HepG2 (cell line): ENCODE results near the gene PFKFB4. TPM values are rescaled to one million over a fixed set of nuclear protein-coding genes. Genes with fewer than 3 reads are reported as not detected.

ENCODE experiments used
- ATAC-seq: fragments of 200-7000 bp; cut with Tn5 transposase; 3 replicates; pipeline ENCODE4 v1.9.1; 2020; ENCODE audit warnings: mild to moderate bottlenecking, moderate library complexity
- BruUV-seq: library from RNA; stranded (reverse); fragments of 400-500 nt; replicated peaks from 2 replicates; lab custom pipeline; 2021; lab: Mats Ljungman, UMichigan
- CTCF ChIA-PET: fragments of 300-600 bp; formaldehyde crosslinking; extraction: SDS; loops from one replicate; lab custom pipeline; 2021; ENCODE audit warnings: low total read pairs, inconsistent platforms, low intra/inter-chr PET ratio; lab: Yijun Ruan, JAX
- POLR2A ChIA-PET: fragments of 350-600 bp; sonication (Branson Sonifier 250); formaldehyde crosslinking; loops from one replicate; lab custom pipeline; 2020; ENCODE audit warnings: antibody characterized with exemption, inconsistent platforms; lab: Yijun Ruan, JAX
- DNase-seq: peaks from one replicate; pipeline ENCODE4 v3.0.0-alpha.2; 2015; ENCODE audit warnings: low spot score
- FAIRE-seq: peaks from 3 replicates; lab custom pipeline; 2011; peaks lifted over from hg19 to GRCh38; lab: Jason Lieb, UNC
- H2AFZ ChIP-seq: one replicate; pipeline ENCODE4 v1.6.1; 2011; ENCODE audit warnings: low read length, inconsistent platforms
- H3K27ac ChIP-seq: fragments of 300-600 bp; 3 replicates; pipeline ENCODE4 v1.8.0; 2011; ENCODE audit warnings: mixed run types, mild to moderate bottlenecking, mixed read lengths, low read length, inconsistent platforms; ENCODE audit not compliant: insufficient read depth; ENCODE audit errors: extremely low read length
- H3K27me3 ChIP-seq, 2 experiments: fragments of 200-600 bp in 1 of 2; 2 replicates in 1 of 2; 3 replicates in 1 of 2; pipeline versions ENCODE4 v1.6.0 to v1.8.0; 2011; ENCODE audit warnings: low read length in 2 of 2, mild to moderate bottlenecking in 2 of 2, moderate library complexity in 2 of 2, inconsistent platforms in 1 of 2; ENCODE audit not compliant: insufficient read depth in 2 of 2, control insufficient read depth in 1 of 2
- H3K36me3 ChIP-seq, 2 experiments: fragments of 200-600 bp in 1 of 2; replicated peaks in 1 of 2; 2 replicates in 1 of 2; 3 replicates in 1 of 2; pipeline versions ENCODE4 v1.5.1 to v1.8.0; 2011; ENCODE audit warnings: low read length in 2 of 2, inconsistent platforms in 1 of 2; ENCODE audit not compliant: insufficient read depth in 2 of 2, control insufficient read depth in 1 of 2
- H3K4me1 ChIP-seq: 2 replicates; pipeline ENCODE4 v1.5.1; 2012; ENCODE audit warnings: low read length, inconsistent platforms; ENCODE audit not compliant: insufficient read depth
- H3K4me2 ChIP-seq: 2 replicates; pipeline ENCODE4 v1.6.0; 2011; ENCODE audit warnings: low read depth, low read length, inconsistent platforms
- H3K4me3 ChIP-seq, 3 experiments: fragments of 200-600 bp in 1 of 3; sonication (generic), shearing (Covaris generic) in 1 of 3; replicated peaks in 1 of 3; 2 replicates each; pipeline ENCODE4 v1.5.1; 2011 to 2016; ENCODE audit warnings: low read length in 3 of 3, inconsistent platforms in 2 of 3, low read depth in 2 of 3, mild to moderate bottlenecking in 2 of 3, control low read depth in 1 of 3, mixed read lengths in 1 of 3; ENCODE audit not compliant: insufficient read depth in 1 of 3
- H3K79me2 ChIP-seq: one replicate; pipeline ENCODE4 v1.6.1; 2011; ENCODE audit warnings: low read length, inconsistent platforms; ENCODE audit not compliant: insufficient read depth
- H3K9ac ChIP-seq: 2 replicates; pipeline ENCODE4 v1.6.0; 2011; ENCODE audit warnings: mild to moderate bottlenecking, low read depth, low read length, inconsistent platforms; ENCODE audit not compliant: insufficient read depth
- H3K9me3 ChIP-seq: 2 replicates; pipeline ENCODE4 v1.5.1; 2012; ENCODE audit warnings: mild to moderate bottlenecking, low read length
- H4K20me1 ChIP-seq: 2 replicates; pipeline ENCODE4 v1.6.0; 2011; ENCODE audit warnings: inconsistent platforms, mild to moderate bottlenecking, low read length, moderate library complexity; ENCODE audit not compliant: insufficient read depth
- CBX2 ChIP-seq, 2 experiments: fragments of 200-600 bp in 1 of 2; sonication (generic); formaldehyde crosslinking in 1 of 2; IDR thresholded peaks; 2 replicates each; pipeline versions ENCODE4 v1.7.0 to v1.8.1; 2018 to 2022; ENCODE audit warnings: low read depth in 2 of 2, low read length in 1 of 2, mild to moderate bottlenecking in 1 of 2, missing genetic modification reagents in 1 of 2
- CCAR2 ChIP-seq: fragments of 200-400 bp; formaldehyde crosslinking; optimal IDR thresholded peaks from 2 replicates; pipeline ENCODE3; 2018; ENCODE audit warnings: low read depth, mild to moderate bottlenecking, low read length, moderate library complexity
- FOXK1 ChIP-seq: sonication (generic); formaldehyde crosslinking; IDR thresholded peaks from 2 replicates; pipeline ENCODE4 v1.4.0; 2020; ENCODE audit warnings: low read depth, missing genetic modification reagents, borderline replicate concordance
- LBX2 ChIP-seq: sonication (generic); formaldehyde crosslinking; IDR thresholded peaks from 2 replicates; pipeline ENCODE4 v1.5.0; 2020; ENCODE audit warnings: missing genetic modification reagents, mild to moderate bottlenecking, borderline replicate concordance
- MEF2D ChIP-seq: sonication (generic); formaldehyde crosslinking; IDR thresholded peaks from 2 replicates; pipeline ENCODE4 v1.5.1; 2020; ENCODE audit warnings: mild to moderate bottlenecking, missing genetic modification reagents
- PHF20 ChIP-seq: sonication (generic); formaldehyde crosslinking; IDR thresholded peaks from 2 replicates; pipeline ENCODE4 v1.5.0; 2020; ENCODE audit warnings: mild to moderate bottlenecking, missing genetic modification reagents
- PHF5A ChIP-seq: IDR thresholded peaks from one replicate; pipeline ENCODE4 v1.6.1; 2018; ENCODE audit warnings: low read depth, missing genetic modification reagents; ENCODE audit not compliant: unreplicated experiment
- PLRG1 ChIP-seq: fragments of 450-650 bp; conservative IDR thresholded peaks from 2 replicates; pipeline ENCODE4 v1.6.1; 2016
- RAD21 ChIP-seq: fragments of 450-650 bp; formaldehyde crosslinking; IDR thresholded peaks from 2 replicates; pipeline ENCODE4 v1.5.0; 2020; ENCODE audit warnings: mild to moderate bottlenecking
- RXRB ChIP-seq: IDR thresholded peaks from 2 replicates; pipeline ENCODE4 v1.6.1; 2016; ENCODE audit warnings: borderline replicate concordance, missing genetic modification reagents, missing compliant biosample characterization
- SMYD3 ChIP-seq: sonication (generic); formaldehyde crosslinking; IDR thresholded peaks from 2 replicates; pipeline ENCODE4 v1.8.1; 2023; ENCODE audit warnings: mild to moderate bottlenecking, missing genetic modification reagents
- SSRP1 ChIP-seq: IDR thresholded peaks from 2 replicates; pipeline ENCODE4 v1.6.1; 2016; ENCODE audit warnings: control low read depth
- STAG1 ChIP-seq: sonication (generic); formaldehyde crosslinking; IDR thresholded peaks from 2 replicates; pipeline ENCODE4 v1.4.0; 2020; ENCODE audit warnings: missing genetic modification reagents
- ZNF260 ChIP-seq: sonication (generic); formaldehyde crosslinking; IDR thresholded peaks from 2 replicates; pipeline ENCODE4 v1.4.0; 2020; ENCODE audit warnings: missing genetic modification reagents, low read depth, mild to moderate bottlenecking, borderline replicate concordance
- ZNF557 ChIP-seq: sonication (generic); formaldehyde crosslinking; IDR thresholded peaks from 2 replicates; pipeline ENCODE4 v1.4.0; 2020; ENCODE audit warnings: missing genetic modification reagents
- ZNF598 ChIP-seq: sonication (generic); formaldehyde crosslinking; IDR thresholded peaks from 2 replicates; pipeline ENCODE4 v1.5.1; 2020; ENCODE audit warnings: mild to moderate bottlenecking, missing genetic modification reagents, borderline replicate concordance
- WGBS: methylation state at CpG from one replicate; pipeline ENCODE4 v1.1.6; 2017; ENCODE audit warnings: low lambda C conversion rate; 5-methylcytosine and 5-hydroxymethylcytosine counted together
- in situ Hi-C: cut with HindIII; loops from 2 replicates; pipeline ENCODE4 v1.10.0; 2017; ENCODE audit warnings: low pct_unique_long_range_greater_than_20kb; ENCODE audit not compliant: extremely low pct_ligation_motif_present
- intact Hi-C: fragments of 100-400 bp; cut with micrococcal nuclease; formaldehyde crosslinking; loops from one replicate; pipeline ENCODE4 v1.10.0; 2022; ENCODE audit not compliant: unreplicated experiment
- polyA plus RNA-seq, 8 experiments: library from polyadenylated mRNA; depleted of rRNA in 3 of 8; stranded (reverse) in 7 of 8; unstranded in 1 of 8; fragments of >200 nt; fragmentation: Illumina TruSeq in 4 of 8; extraction: Trizol in 4 of 8; gene quantifications; 2 replicates each; pipeline versions ENCODE4 v1.2.1 to v1.2.3, GENCODE V29; 2011 to 2016; ENCODE audit warnings: low read depth in 4 of 8, missing spikeins in 1 of 8, mixed read lengths in 1 of 8; ENCODE audit not compliant: insufficient read depth in 1 of 8
- total RNA-seq, 5 experiments: library from RNA; depleted of rRNA; stranded (reverse); fragments of >200 nt; fragmentation: Illumina TruSeq; extraction: Trizol; gene quantifications; 2 replicates each; pipeline ENCODE4 v1.2.3, GENCODE V29; 2016; ENCODE audit warnings: low read depth in 1 of 5
- TF ChIP-seq, protein P1 (sequence below): sonication (generic); formaldehyde crosslinking; IDR thresholded peaks from 2 replicates; pipeline ENCODE4 v1.4.0; 2020; ENCODE audit warnings: missing genetic modification reagents, borderline replicate concordance
- TF ChIP-seq, protein P2 (sequence below): IDR thresholded peaks from 2 replicates; pipeline ENCODE4 v1.6.1; 2018; ENCODE audit warnings: missing genetic modification reagents, mild to moderate bottlenecking, missing compliant biosample characterization

Gene PFKFB4
- total and polyA plus RNA-seq, 2 of the 13 experiments (the other 11 are each of a cell fraction or from before 2014, with no cell fraction given), result 7.1 to 103 TPM

- H2AFZ ChIP-seq, result no peak overlapping the region
- H3K4me3 ChIP-seq, result no peak overlapping the region
- intact Hi-C loops, result no loop called here
- ChIA-PET CTCF (no interaction called here), POLR2A (no interaction called here)
- DNase-seq, result no peak
- no peak overlapping the region for H3K27ac ChIP-seq
- no peak overlapping the region for H3K4me2 ChIP-seq
- no peaks in the 10 kb centered on the region for H3K36me3 ChIP-seq
- H4K20me1 ChIP-seq, result no peaks in the 10 kb centered on the region
- no TSS peak for BruUV-seq
- H3K9me3 ChIP-seq, result no peaks in the 10 kb centered on the region
- in situ Hi-C loops, result no loop called here
- no peak for ATAC-seq
- no peak for FAIRE-seq
- no peaks in the 10 kb centered on the region for H3K27me3 ChIP-seq
- no peak overlapping the region for H3K9ac ChIP-seq
- no peaks in the 10 kb centered on the region for H3K79me2 ChIP-seq
- H3K4me1 ChIP-seq, result peaks cover 91% of the 10 kb centered on the region
- WGBS, result no CpG with 5 or more reads among the region's 7 CpGs
- TF ChIP-seq PHF20 (CRISPR knock-in tag) (no peak), PLRG1 (no peak), LBX2 (CRISPR knock-in tag) (no peak), SMYD3 (CRISPR knock-in tag) (no peak), RAD21 (no peak), CBX2 (IDR thresholded peaks at IDR 0.05; ENCODE audit: low read depth, low read length) (no peak), CBX2 (CRISPR knock-in tag; IDR thresholded peaks at IDR 0.05; ENCODE audit: low read depth) (no peak), ZNF260 (CRISPR knock-in tag) (no peak), PHF5A (CRISPR knock-in tag) (no peak), CCAR2 (no peak), MEF2D (no peak), FOXK1 (CRISPR knock-in tag) (no peak), ZNF557 (CRISPR knock-in tag) (no peak), SSRP1 (CRISPR knock-in tag) (no peak), RXRB (no peak), ZNF598 (no peak), STAG1 (CRISPR knock-in tag) (no peak)
- TF ChIP-seq, protein P1, sequence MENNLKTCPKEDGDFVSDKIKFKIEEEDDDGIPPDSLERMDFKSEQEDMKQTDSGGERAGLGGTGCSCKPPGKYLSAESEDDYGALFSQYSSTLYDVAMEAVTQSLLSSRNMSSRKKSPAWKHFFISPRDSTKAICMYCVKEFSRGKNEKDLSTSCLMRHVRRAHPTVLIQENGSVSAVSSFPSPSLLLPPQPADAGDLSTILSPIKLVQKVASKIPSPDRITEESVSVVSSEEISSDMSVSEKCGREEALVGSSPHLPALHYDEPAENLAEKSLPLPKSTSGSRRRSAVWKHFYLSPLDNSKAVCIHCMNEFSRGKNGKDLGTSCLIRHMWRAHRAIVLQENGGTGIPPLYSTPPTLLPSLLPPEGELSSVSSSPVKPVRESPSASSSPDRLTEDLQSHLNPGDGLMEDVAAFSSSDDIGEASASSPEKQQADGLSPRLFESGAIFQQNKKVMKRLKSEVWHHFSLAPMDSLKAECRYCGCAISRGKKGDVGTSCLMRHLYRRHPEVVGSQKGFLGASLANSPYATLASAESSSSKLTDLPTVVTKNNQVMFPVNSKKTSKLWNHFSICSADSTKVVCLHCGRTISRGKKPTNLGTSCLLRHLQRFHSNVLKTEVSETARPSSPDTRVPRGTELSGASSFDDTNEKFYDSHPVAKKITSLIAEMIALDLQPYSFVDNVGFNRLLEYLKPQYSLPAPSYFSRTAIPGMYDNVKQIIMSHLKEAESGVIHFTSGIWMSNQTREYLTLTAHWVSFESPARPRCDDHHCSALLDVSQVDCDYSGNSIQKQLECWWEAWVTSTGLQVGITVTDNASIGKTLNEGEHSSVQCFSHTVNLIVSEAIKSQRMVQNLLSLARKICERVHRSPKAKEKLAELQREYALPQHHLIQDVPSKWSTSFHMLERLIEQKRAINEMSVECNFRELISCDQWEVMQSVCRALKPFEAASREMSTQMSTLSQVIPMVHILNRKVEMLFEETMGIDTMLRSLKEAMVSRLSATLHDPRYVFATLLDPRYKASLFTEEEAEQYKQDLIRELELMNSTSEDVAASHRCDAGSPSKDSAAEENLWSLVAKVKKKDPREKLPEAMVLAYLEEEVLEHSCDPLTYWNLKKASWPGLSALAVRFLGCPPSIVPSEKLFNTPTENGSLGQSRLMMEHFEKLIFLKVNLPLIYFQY (CRISPR knock-in tag), result no peak
- TF ChIP-seq, protein P2, sequence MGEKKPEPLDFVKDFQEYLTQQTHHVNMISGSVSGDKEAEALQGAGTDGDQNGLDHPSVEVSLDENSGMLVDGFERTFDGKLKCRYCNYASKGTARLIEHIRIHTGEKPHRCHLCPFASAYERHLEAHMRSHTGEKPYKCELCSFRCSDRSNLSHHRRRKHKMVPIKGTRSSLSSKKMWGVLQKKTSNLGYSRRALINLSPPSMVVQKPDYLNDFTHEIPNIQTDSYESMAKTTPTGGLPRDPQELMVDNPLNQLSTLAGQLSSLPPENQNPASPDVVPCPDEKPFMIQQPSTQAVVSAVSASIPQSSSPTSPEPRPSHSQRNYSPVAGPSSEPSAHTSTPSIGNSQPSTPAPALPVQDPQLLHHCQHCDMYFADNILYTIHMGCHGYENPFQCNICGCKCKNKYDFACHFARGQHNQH, result no peak
Measured at GRCh38 chr3:48568476-48568875, 11.9 kb upstream of the PFKFB4 start.
